GM12801 (cell line): Measurements from ENCODE around the gene IQSEC3.

ENCODE experiments used
- TF ChIP-seq, protein P1 (sequence below): IDR thresholded peaks from one replicate; pipeline ENCODE4 v1.5.1; 2011; ENCODE audit warnings: control low read depth; ENCODE audit not compliant: insufficient read length; ENCODE audit errors: extremely low read depth

The IQSEC3 gene

DNA sequence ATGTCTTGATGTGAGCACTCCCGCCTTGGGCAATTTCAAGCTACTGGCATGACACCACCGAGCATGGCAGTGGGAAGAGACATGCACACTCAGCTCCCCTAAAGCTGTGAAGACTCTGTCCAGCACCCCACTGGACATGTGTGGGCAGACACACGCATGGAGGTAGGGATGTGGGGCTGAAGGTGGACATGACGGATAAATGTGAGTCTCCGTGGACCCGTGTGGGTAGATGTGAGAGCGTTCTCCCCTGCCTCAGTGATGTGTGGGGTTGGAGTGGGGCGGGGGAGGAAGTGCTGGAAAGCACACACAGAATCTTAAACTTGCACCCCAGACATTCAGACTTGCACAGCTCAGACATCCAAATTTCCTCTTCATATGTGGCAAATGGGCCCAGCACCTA is 134.8 kb downstream of the IQSEC3 start:
- TF ChIP-seq, protein P1, sequence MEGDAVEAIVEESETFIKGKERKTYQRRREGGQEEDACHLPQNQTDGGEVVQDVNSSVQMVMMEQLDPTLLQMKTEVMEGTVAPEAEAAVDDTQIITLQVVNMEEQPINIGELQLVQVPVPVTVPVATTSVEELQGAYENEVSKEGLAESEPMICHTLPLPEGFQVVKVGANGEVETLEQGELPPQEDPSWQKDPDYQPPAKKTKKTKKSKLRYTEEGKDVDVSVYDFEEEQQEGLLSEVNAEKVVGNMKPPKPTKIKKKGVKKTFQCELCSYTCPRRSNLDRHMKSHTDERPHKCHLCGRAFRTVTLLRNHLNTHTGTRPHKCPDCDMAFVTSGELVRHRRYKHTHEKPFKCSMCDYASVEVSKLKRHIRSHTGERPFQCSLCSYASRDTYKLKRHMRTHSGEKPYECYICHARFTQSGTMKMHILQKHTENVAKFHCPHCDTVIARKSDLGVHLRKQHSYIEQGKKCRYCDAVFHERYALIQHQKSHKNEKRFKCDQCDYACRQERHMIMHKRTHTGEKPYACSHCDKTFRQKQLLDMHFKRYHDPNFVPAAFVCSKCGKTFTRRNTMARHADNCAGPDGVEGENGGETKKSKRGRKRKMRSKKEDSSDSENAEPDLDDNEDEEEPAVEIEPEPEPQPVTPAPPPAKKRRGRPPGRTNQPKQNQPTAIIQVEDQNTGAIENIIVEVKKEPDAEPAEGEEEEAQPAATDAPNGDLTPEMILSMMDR: no peak

DNA sequence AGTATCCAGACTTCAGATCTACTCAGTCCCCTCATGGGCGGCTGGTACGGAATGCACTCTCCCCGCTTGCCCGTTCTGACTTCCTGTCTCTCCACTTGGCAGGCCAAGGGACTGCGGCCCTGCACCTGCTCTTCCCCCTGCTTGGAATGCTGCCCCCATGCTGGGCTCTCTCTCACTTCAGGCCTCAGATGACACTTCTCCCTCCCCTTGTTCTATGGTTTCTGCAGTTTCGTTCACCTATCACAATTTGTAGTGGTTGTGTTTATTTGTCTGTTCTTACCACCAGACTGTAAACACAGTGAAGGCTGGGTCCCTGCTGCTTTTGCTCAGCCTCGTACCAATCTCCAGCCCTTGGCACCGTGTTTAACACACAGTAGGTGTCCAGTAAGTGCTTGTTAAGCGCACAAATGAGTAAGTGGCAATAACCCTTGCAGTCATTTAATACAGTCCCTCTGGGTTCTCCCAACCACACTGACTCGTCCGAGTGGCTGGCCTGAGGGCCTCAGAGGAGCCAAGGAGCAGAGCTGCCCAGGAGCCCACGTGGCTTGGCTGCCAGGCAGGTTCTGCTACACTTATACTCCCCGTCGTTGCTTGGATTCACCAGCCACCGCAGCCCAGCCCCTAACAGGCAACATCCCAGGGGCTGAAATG is 135.6 kb downstream of the IQSEC3 start:
- TF ChIP-seq, protein P1: no peak

DNA sequence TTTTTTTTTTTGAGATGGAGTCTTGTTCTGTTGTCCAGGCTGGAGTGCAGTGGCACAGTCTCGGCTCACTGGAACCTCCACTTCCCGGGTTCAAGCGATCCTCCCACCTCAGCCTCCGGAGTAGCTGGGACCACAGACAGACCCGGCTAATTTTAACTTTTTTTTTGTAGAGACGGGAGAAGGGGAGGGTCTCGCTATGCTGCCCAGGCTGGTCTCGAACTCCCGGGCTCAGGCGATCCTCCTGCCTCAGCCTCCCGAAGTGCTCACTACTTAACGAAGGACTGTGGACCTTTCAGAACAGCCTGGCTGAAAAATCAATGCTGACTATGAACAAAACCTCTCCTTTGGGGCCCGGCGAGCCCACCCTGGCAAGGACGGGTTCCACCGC is 136.5 kb downstream of the IQSEC3 start:
- TF ChIP-seq, protein P1: no peak

DNA sequence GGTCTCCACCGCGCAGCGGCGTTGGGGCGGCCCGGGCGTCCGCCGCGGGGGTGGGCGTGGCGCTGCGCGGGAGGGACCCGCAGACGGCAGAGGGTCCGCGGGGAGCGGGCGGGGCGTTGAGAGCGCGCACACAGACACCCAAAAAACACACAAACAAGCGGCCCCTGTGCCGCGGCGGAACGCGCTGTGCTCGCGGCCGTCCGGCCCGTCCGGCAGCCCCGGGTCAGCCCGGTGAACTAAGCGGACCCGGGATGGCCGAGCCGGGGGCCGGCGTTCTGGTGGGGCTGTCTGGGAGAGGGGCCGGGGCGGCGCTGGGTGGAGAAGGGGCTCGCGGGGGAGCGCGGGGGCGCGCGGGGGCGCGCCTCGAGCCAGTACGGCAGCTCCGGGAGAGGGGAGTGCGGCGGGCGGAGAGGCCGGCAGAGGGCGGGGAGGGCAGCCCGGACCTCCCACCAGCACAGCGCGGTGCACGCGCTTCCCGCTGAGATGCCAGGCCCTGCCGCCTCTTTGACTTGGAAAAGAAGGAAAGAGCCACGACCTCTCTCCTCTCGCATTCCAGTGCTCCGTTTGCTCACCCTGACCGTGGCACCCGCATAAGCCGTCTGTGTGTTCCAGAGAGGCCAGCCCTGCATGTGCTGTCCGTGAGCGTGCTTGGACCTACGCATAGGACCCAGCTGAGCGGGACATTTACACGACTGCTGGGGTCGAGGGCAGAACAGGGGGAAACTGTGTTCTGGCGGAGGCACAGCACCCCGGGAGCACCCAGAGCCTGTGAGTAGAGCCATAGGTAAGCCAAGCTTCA is 137.1 kb downstream of the IQSEC3 start:
- TF ChIP-seq, protein P1: no peak

DNA sequence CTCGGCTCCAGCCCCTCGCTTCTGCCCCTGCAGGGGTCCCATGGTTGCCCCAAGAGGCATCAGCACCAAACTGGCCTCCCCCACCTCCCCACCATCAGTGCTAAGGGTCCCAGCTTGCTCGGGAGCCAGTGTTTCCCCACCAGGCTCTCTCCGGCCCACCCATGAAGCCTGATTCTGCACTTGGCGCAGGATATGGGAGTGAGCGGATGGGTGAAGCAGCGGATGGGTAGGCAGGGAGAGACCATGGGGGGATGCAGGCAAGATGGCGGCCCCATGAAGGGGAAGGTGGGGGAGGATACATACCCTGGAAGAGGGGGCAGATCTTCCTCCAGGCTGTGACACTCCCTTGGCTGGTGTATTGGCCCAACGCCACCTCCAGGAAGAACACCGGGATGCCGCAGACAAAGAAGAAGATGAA is 137.7 kb downstream of the IQSEC3 start:
- TF ChIP-seq, protein P1: no peak

DNA sequence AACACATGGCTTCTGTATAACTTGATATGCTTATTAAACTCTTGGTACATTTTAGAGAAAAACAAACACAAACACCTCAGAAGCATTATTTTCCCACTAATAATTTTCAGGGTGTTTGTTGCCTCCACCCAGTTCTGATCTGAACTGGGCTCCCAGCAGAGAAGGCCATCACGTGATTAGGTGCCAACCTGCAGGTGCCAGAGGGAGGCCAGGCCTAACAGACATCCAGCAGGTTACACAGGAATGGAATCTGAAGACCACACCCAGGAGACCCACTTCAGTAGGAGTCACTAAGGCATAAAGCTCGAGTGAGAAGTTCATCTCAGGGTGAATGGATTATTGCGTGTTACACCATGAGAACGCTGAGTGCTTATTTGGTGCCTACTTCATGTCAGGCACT is 138.5 kb downstream of the IQSEC3 start:
- TF ChIP-seq, protein P1: no peak

DNA sequence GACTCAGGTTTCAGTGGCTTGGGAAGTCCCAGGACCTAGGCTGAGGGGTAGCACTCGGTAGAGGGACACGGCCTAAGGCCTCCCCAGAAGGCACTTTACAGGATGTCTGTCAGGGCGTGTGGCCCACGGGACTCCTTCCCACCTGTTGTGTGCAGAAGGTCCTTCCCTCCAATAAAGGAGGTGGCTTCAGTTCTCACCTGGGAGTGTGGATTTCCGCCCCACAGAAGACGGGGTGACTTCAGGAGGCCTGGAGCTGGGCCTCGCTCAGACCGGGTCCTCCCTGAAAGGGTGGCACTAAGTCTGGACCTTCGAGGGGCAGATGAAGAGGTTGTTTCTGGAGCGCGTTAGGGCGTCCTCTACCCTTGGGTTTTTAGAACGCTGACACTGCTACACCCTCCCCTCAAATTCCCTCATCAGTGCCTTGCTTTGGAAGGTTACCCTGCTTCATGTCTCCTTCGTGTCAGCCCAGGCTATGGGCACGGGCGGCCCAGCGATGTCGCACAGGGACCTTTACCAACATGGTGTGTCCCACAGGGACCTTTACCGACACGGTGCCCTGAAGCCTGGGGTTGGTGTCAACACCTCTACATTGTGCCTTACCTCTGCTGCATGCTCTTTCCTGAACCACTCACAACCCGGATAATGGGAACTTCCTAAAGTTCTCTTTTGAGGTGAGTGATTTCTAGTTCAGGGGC is 140.3 kb downstream of the IQSEC3 start:
- TF ChIP-seq, protein P1: no peak
